ENCODE results near the gene ASB7.

DNA sequence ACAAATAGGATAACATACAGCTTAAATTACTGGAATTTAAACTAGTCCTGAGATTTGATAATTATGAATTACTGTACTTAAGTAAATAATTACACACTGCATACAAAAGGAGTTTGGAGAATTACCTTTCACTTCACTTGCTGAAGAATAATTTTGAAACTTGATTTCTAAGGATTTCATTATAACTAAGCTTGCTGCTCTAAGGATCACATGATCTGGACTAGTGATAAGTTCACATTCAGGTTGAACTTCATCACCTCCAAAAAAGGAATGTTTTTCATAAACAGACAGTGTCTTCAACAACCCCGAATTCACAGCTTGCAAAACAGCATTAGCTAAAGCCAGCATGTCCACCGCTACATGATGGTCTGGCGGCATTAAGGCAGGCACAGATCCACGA, 28.9 kb upstream of the ASB7 start:
- TF ChIP-seq, protein P1, sequence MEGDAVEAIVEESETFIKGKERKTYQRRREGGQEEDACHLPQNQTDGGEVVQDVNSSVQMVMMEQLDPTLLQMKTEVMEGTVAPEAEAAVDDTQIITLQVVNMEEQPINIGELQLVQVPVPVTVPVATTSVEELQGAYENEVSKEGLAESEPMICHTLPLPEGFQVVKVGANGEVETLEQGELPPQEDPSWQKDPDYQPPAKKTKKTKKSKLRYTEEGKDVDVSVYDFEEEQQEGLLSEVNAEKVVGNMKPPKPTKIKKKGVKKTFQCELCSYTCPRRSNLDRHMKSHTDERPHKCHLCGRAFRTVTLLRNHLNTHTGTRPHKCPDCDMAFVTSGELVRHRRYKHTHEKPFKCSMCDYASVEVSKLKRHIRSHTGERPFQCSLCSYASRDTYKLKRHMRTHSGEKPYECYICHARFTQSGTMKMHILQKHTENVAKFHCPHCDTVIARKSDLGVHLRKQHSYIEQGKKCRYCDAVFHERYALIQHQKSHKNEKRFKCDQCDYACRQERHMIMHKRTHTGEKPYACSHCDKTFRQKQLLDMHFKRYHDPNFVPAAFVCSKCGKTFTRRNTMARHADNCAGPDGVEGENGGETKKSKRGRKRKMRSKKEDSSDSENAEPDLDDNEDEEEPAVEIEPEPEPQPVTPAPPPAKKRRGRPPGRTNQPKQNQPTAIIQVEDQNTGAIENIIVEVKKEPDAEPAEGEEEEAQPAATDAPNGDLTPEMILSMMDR (IDR thresholded peaks at IDR 0.05; ENCODE audit: poor library complexity) = no peak
- TF ChIP-seq EZH2 (IDR thresholded peaks at IDR 0.05; ENCODE audit: borderline replicate concordance) = no peak
- no peak for TF ChIP-seq EZH2phosphoT487 (IDR thresholded peaks at IDR 0.05; ENCODE audit: low read depth, severe bottlenecking, unreplicated experiment)

All from hepatocyte (in vitro differentiated cells).